HuH-7 (cell line): Measurements from ENCODE around the gene SPATA20.
A peak's percentile ranks its signal among the peaks of the same experiment; 100 is the strongest.

ENCODE experiments used
- DNase-seq: peaks from one replicate; pipeline ENCODE4 v3.0.0; 2011; ENCODE audit warnings: low spot score

The SPATA20 gene

DNA sequence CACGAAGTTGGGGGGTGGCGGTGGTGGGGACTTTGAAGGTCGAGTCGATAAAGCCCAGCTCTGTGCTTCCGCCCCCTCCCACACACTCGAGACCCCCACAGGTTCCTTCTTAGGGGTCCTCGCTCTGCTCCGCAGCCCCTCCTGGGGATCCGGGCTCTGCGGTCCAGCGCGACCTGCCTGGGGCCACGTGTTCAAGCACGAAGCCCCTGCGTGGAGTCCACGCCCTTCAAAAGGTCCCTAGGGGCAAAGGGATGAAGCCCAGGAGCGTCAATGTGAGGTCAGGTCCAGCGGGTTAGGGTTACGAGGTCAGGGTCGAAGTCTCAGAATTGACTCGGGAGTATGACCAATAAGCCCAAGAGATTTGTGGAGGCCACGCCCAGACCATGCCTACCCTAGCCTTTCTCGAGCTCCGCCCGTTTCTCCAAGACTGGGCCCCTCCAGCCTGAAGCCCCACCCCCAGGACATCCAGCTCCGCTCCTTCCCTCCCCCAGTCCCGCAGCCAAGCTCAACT is 12.8 kb downstream of the SPATA20 start:
- DNase-seq = peak; percentile 94

DNA sequence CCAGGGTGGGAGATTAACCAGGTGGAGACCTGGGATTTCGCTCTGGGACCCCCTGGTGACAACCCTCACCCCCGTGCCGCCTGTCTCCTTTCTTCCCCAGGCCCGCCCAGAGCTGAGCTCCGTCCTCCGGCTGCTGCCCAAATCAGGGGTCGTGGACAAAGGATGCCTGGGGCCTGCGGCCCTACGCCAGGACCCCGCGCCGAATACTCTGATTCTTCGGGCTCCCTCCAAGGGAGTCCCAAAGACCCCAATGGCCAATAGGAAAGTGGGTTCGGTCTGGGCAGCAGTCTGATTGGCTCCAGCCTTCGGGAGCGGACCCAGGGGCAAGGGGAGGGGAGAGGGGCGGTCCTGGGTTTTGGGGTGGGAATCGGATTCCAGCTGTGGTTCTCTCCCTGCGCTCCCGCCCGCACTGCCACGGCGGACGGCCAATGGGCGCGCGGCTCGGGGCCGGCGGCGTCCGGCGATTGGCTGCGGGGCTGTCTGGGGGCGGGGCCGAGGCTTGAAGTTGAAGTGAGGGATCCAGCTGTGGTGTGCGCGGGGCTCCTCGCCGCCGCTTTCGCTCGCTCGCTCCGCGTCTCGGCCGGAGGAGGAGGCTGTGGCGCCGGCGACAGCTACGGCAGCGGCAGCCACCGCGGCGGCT is 13.3 kb downstream of the SPATA20 start, which contains the start of gene CACNA1G:
Gene CACNA1G, plus strand, starts transcription at position 531 of the 640 bp plus-strand sequence. CDS start 745 bp downstream, outside the sequence.
- DNase-seq = peak; percentile 100

DNA sequence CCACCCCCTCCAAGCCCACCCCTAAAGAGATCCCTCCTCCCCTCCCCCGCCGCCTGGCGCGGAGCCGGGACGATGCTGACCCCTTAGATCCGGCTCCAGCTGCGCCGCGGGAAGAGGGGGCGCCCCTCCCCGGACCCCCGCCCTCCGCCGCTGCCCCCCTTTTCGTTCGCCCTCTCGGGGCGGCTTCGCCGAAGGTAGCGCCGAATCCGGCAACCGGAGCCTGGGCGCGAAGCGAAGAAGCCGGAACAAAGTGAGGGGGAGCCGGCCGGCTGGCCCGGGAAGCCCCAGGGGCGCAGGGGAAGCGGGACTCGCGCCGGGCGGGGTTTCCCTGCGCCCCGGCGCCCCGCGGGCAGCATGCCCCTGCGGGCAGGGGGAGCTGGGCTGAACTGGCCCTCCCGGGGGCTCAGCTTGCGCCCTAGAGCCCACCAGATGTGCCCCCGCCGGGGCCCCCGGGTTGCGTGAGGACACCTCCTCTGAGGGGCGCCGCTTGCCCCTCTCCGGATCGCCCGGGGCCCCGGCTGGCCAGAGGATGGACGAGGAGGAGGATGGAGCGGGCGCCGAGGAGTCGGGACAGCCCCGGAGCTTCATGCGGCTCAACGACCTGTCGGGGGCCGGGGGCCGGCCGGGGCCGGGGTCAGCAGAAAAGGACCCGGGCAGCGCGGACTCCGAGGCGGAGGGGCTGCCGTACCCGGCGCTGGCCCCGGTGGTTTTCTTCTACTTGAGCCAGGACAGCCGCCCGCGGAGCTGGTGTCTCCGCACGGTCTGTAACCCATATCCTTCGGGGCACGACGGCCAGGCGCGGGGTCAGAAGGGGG is 14.2 kb downstream of the SPATA20 start:
- DNase-seq = no peak

DNA sequence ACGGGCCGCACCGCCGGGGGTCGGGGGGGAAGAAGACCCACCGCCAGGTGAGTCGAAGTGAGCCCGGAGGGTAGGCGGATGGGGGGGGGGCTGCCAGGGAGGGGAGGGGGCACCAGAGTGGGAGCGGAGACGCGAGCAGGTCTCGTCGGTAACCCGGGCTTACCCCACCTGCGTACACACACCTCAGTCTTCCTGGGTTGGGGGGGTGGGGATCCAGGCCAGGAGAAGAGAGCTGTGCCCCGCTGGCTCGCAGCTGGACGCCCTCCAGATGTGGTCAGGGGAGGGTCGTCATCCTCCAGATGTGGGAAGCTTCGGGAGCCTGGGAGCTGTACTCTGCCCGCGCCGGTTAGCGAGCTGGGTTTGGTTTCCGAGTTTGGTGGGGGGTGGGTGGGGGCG is 14.8 kb downstream of the SPATA20 start:
- DNase-seq = no peak

DNA sequence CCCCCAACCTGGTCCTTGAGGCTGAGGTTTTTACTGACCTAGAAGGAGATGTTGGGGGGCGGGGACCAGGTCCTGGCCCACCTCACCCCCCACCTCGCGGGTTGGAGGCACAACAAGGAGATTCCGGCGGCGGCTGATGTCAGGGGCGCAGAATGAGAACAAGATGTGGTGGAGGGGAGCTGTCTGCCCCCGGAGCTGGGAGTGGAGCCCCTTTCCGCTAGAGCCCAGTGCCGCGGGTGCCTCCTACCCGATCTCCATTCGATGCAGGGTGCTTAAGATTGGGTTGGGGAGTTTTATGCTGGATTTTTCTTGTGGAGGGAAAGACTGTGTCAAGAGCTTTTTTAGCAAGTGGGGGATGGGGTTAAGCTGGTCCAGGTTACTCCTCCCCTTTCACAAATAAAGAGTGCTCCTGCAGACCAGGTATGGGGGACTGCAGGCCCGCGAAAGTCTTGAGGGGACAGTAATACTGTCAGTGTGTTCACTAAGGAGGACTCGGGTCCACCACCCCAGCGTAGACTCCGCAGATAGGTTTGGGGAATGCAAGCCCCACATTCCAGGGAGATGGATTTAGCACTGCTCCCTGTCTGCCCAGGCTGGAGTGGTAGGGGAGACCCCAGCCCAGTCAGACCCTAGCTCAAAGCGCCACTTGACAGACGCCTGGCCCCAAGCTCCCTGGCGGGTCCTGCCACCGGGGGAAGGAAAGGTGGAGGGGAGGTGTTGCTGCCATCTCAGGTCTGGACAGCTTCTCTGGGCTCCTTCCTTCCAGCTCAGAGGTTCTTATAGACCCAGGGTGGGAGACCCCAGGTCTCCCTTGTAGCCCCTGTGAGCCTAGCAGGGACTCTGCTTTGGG is 15.5 kb downstream of the SPATA20 start:
- no peak for DNase-seq

DNA sequence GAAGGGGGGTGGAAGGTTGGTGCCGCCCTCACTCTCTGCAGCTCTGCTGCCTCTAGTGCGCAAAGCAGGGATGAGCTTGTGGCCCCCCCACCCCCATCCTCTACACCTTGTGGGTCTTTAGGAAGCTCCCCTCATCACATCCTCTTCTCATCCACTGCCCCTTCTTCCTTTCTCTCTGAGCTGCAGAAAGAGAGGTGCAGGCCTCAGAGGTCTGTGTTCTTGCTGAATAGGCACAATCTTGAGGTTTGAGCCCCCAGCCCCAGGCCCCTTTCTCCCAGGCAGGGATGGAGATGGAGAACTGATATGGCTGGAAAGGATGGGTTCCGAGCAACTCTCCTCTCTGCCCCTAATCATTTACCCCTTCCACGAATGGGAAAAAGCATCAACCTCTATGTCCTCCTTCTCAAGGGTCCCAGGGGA is 16.1 kb downstream of the SPATA20 start:
- no peak for DNase-seq

DNA sequence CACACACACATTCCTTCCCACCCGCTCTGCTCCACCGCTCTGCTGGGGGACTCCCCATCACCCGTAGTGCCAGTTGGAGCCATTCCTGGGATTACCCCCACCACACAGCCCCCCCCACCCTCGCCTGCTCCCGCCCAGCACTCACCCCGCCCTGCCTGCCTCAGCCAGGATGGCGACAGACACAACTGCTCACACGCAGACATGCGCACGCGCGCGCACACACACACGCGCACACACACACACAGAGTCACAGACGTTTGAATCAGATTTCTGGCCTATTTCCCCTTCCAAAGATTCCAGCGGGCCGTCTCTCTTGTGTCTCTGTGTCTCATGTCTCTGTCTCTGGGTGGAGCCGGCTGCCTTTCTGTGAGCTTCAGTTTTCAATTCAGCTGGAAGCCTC is 17.9 kb downstream of the SPATA20 start:
- no peak for DNase-seq

DNA sequence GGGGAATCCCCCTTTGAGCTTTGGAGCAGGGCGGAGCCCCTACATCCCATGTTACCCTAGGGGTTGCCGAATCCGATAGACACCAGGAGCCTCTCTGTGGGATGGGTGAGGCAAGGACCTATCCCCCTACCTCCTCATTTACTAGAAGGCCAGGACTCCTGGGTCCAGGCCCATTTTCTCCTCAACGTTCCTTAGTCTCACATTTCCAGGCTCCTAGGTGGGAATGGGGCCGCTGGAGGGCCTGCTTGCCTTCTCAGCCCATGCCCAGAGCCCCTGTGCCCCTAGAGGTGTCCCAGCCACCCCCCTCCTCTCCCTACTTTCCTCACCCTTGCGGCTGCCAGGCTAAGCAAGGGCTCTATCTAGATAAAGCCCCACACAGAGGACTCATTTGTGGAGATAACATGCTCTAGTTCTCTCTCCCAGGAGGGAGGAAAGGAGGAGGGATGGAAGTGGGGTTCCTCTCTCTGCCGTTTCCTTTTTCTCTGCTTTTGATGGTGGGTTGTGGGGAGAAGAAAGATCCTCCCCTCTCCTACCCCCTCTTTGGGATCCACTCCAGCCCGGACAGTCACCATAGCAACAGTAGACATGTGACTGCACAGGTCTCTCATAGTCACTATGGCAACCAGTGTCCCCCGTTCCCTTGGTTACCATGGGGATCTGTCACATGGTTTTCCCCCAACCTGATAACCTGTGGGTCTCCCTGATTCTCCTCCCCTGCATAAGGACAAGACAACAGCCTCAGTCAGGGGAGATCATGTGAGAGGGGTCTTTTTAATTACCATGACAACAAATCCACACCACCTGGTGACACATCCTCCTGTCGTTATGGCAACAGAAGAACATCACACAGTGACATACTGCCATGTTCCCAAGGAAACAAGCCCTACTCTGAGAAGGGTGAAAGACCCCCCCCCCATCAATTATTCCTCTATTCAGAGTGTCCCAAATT is 18.7 kb downstream of the SPATA20 start:
- no peak for DNase-seq

DNA sequence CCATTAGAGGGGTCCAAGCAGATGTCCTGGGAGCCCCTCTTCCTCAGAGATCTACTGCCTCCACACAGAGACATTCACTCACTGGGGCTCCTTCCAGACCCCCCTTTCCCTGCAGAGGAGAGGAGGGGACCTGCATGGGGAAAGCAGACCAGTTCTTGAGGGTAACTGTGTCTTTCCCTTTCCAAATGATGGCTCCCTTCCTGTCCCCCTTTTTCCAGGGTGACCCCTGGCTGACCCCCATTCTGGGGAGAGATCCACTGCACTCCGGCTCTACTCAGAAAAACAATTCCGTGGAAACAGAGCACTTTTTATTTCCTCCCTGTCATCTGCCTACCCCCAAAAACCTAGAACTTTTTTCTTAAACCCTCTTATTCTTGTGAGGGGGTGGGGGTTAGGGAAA is 19.9 kb downstream of the SPATA20 start:
- no peak for DNase-seq

DNA sequence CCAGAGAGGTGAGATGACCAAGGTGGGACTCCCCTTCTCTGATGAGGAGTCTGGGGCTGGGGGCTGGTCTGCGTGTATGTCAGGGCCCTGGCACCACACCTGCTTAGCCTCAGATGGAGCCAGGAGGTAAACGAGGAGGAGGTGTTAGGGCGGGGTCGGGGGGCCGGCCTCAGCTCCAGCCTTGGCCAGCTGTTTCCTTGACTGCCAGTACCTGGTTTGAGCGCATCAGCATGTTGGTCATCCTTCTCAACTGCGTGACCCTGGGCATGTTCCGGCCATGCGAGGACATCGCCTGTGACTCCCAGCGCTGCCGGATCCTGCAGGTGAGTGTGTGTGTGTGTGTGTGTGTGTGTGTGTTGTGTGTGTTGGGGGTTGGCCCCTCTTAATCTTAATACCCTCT is 21.7 kb downstream of the SPATA20 start:
- no peak for DNase-seq

DNA sequence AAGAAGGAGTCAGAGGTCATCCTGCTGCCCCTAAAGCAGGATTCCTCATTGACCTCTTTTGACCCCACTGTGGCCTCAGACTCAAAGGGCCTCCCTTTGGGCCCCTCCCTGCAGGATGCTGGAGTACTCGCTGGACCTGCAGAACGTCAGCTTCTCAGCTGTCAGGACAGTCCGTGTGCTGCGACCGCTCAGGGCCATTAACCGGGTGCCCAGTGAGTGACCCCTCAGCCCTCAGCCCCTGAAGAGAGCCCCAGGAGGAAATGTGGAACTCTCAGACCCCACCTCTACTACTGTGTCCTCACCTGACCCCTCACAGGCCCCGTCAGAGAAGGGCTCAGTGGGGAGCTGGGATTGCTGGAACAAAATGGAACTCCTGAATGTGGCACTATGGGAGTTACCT is 22.6 kb downstream of the SPATA20 start:
- DNase-seq = no peak

DNA sequence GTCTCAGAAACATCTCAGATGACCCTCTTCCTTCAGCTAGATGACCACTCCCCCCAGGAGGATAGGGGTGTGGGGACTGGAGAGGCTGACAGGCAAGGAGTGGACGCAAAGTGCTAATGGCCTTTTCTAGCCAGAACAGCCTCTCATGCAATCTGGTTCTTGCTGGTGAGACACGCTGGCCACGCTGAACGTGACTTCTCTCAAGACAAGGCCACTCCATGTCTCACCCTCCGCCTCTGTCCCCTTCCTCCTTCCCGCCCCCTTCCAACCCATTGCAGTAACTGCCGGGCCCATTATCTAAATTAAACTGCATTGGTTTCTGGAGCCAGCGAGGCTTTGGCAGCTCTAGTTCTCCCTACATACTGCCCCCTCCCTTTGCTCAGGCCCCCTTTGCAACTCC is 23.1 kb downstream of the SPATA20 start:
- DNase-seq = no peak

DNA sequence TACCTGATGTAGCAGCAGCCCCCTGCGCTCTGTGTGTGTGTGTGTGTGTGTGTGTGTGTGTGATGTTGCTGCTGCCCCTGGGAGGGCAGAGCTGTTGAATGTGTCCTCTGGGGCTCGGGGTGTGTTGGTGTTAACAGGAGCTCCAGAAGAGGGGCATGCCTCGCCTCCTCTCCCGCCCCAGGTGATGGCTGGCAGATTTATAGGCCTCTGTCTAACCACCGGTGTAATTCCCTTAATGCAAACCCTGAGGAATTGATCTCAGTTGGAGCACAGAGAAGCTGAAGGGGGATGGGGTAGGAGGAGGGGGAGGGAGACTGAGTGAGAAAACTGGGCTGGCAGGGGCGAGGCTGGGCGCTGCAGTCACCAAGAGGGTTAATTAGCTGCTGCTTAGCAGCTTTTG is 23.6 kb downstream of the SPATA20 start:
- no peak for DNase-seq

DNA sequence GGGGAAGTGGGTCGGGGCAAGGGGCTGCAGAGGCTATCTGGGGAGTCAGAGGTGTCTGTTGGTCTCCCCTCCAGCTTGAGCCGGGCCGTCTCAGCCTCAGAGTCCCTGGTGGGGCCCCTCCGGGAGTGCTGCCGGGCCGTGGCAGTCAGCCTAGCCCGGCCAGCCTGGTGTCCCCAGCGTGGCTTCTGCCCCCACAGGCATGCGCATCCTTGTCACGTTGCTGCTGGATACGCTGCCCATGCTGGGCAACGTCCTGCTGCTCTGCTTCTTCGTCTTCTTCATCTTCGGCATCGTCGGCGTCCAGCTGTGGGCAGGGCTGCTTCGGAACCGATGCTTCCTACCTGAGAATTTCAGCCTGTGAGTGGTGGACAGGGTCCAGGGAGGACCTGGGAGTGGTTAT is 24.7 kb downstream of the SPATA20 start:
- DNase-seq = no peak

DNA sequence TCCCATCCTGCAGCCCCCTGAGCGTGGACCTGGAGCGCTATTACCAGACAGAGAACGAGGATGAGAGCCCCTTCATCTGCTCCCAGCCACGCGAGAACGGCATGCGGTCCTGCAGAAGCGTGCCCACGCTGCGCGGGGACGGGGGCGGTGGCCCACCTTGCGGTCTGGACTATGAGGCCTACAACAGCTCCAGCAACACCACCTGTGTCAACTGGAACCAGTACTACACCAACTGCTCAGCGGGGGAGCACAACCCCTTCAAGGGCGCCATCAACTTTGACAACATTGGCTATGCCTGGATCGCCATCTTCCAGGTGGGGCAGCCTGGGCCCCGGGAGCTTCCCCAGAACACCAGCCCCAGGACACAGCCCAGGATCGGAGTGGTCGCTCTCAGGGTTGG is 25.6 kb downstream of the SPATA20 start:
- no peak for DNase-seq

DNA sequence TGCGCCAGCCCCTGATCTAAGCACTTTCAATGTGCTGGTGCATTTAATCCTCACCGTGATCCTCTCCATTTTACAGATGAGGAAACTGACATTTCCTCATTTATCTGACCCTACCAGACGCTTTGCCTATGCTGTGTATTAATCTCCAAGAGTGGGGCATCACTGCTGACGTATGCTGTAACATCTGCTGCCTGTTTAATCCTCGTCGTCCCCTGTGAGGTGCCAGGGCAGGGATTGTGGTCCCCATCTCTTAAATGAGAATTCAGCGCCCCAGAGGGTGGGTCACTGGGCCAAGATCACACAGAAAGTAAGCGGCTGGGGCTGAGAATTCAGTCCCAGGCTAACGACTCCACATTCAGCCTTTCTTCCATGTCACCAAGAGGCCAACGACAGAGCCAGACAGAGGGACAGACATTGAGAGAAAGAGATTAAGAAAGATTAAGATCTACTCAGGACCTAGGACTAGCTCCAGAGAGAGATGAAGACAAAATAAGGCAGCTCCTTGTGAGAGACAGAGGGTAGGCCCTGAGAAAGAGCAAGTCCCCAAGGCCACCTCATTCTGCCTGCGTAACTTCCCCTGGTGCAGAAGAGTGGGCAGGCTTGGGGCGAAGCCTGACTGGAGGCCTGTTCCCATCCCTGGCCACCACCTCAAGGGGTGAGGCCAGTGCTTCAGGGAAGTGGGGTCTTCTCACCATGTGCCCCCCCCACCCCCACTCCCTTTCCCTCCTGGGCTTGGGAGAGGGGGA is 27.1 kb downstream of the SPATA20 start:
- DNase-seq = no peak

DNA sequence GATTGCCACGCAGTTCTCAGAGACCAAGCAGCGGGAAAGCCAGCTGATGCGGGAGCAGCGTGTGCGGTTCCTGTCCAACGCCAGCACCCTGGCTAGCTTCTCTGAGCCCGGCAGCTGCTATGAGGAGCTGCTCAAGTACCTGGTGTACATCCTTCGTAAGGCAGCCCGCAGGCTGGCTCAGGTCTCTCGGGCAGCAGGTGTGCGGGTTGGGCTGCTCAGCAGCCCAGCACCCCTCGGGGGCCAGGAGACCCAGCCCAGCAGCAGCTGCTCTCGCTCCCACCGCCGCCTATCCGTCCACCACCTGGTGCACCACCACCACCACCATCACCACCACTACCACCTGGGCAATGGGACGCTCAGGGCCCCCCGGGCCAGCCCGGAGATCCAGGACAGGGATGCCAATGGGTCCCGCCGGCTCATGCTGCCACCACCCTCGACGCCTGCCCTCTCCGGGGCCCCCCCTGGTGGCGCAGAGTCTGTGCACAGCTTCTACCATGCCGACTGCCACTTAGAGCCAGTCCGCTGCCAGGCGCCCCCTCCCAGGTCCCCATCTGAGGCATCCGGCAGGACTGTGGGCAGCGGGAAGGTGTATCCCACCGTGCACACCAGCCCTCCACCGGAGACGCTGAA is 28.7 kb downstream of the SPATA20 start:
- DNase-seq = no peak

DNA sequence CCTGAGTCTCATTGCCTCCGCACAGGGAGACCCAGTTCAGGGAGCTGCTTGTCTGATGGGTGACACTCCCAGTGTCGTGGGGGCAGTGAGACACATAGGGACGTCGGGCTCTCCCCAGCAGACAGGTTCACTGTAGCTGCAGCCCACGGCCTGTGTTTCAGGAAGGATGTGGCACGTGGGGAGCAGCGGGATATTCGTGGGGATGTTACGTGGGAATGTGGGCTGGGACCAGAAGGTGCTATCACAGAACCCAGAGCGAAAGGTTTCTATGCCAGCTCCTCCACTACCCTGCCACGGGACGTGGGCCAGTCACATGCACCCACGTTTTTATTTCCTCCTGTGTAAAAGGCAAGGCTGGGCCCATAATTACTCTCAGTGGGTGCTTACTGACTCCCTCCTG is 29.9 kb downstream of the SPATA20 start:
- DNase-seq = no peak

DNA sequence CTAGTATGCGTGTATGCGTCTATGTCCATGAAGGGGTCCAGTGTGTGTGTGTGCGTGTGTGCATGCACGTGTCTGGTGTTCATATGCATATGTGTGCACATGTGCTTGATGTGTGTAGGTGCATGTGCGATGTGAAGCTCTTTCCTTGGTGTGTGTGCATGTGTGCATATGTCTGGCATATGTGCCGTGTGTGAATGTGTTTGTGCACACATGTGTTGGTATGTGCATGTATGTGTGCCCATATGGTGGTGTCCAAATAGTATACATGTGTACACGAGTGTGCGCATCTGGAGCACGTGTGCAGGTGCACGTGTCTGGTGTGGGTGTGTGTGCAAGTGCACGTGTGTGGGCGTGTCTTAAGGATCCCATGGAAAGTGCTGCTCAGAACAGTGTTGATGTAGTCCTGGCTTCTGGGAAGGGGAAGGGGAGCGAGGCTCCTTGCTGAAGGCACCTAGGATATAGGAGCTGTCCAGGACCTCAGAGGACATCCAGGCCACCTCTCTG is 30.5 kb downstream of the SPATA20 start:
- no peak for DNase-seq

DNA sequence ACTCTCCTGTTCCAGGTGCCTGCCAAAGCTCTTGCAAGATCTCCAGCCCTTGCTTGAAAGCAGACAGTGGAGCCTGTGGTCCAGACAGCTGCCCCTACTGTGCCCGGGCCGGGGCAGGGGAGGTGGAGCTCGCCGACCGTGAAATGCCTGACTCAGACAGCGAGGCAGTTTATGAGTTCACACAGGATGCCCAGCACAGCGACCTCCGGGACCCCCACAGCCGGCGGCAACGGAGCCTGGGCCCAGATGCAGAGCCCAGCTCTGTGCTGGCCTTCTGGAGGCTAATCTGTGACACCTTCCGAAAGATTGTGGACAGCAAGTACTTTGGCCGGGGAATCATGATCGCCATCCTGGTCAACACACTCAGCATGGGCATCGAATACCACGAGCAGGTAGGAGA is 31.2 kb downstream of the SPATA20 start:
- DNase-seq = no peak
